Measurements from ENCODE around the gene KCTD5.
"Not testable (repeated sequence)": the region's sequence is repeated elsewhere in the genome, so short reads cannot be mapped to it uniquely, and the experiment has no call there.

KCTD5 gene

DNA sequence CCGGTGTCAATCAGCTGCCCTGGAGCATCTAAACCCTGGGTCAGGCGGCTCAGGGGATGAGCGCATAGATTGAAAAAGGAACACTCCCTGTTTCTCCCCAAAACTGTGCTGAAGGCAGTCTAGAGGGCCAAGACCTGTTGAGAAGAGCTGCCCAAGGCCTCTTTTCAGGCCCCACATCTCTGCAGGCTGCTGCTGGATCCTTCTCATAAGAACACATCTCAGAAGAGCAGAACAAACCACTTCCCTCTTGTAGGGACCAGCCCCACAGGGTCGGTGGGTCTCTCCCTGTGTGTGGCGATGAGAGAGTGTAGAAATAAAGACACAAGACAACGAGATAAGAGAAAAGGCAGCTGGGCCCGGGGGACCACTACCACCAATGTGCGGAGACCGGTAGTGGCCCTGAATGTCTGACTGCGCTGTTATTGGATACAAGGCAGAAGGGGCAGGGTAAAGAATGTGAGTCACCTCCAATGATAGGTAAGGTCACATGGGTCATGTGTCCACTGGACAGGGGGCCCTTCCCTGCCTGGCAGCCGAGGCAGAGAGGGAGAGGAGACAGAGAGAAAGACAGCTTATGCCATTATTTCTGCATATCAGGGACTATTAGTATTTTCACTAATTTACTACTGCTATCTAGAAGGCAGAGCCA is 22.2 kb upstream of the KCTD5 start:
- not testable (repeated sequence) for H3K36me3 ChIP-seq (ENCODE audit: control insufficient read depth, insufficient read depth, low read length); H3K9me3 ChIP-seq (ENCODE audit: control insufficient read depth, insufficient read depth, low read depth, low read length); H3K27ac ChIP-seq (ENCODE audit: low read depth, low read length); H3K9ac ChIP-seq (ENCODE audit: low read length); H3K27me3 ChIP-seq (ENCODE audit: control insufficient read depth, insufficient read depth, low read length); H3K4me3 ChIP-seq (ENCODE audit: low read depth, low read length); H3K4me1 ChIP-seq (ENCODE audit: control insufficient read depth, insufficient read depth, low read length)

DNA sequence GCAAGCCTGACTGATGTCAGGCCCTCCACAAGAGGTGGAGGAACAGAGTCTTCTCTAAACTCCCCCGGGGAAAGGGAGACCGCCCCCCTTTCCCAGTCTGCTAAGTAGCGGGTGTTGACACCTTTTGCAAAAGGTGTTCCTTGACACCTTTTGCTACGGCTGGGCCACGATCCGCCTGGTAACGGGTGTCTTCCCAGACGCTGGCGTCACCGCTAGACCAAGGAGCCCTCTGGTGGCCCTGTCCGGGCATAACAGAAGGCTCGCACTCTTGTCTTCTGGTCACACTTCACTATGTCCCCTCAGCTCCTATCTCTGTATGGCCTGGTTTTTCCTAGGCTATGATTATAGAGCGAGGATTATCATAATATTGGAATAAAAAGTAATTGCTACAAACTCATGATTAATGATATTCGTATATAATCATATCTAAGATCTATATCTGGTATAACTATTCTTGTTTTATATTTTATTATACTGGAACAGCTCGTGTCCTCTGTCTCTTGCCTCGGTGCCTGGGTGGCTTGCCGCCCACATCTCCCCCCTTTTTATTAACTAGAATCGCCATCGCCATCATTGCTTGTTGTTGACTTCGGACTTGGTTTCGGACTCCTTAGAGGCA is 21.5 kb upstream of the KCTD5 start:
- not testable (repeated sequence) for H3K4me3 ChIP-seq (ENCODE audit: low read depth, low read length); H3K9ac ChIP-seq (ENCODE audit: low read length); H3K9me3 ChIP-seq (ENCODE audit: control insufficient read depth, insufficient read depth, low read depth, low read length); H3K27me3 ChIP-seq (ENCODE audit: control insufficient read depth, insufficient read depth, low read length); H3K4me1 ChIP-seq (ENCODE audit: control insufficient read depth, insufficient read depth, low read length); H3K36me3 ChIP-seq (ENCODE audit: control insufficient read depth, insufficient read depth, low read length); H3K27ac ChIP-seq (ENCODE audit: low read depth, low read length)

DNA sequence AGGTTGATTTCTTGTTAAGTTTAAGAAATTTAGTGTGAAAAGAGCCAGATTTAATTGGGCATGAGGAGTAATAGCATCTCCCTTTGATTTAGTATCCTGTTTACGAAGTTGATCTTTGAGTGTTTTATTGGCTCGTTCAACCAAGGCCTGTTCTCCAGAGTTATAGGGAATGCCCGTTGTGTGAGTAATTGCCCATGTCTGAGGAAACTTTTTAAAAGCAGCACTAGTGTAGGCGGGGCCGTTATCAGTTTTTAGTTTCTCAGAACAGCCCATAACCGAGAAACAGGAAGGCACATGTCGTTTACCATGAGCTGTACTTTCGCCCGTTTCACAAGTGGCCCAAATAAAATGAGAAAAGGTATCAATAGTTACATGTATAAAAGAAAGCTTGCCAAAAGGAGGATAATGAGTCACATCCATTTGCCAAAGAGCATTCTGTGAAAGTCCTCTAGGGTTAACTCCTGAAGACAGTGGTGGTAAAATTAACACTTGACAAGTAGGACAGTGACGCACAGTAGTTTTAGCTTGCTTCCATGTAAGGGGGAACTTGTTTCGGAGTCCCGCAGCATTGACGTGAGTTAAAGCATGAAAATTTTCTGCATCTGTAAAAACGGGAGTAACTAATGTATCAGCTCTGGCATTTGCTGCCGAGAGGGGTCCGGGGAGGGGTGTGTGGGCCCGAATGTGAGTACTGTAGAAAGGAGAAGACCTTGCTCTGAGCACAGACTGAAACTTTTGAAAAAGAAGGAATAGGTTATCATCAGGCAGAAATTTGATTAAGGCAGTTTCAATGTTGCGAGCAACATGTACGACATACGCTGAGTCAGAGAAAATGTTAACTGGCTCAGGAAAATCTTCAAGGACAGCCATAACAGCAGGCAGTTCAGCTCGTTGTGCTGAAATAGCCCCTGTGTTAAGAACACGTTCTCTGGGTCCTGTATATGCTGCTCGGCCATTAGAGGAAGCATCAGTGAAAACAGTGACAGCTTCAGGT is 18.5 kb upstream of the KCTD5 start:
- no peak overlapping the region for H3K4me3 ChIP-seq (ENCODE audit: low read depth, low read length)
- no peaks in the 10 kb centered on the region for H3K9me3 ChIP-seq (ENCODE audit: control insufficient read depth, insufficient read depth, low read depth, low read length)
- H3K4me1 ChIP-seq (ENCODE audit: control insufficient read depth, insufficient read depth, low read length): peaks cover 6% of the 10 kb centered on the region; the same call in 1 of the 2 replicates
- H3K36me3 ChIP-seq (ENCODE audit: control insufficient read depth, insufficient read depth, low read length): no peaks in the 10 kb centered on the region
- H3K9ac ChIP-seq (ENCODE audit: low read length): no peak overlapping the region
- no peaks in the 10 kb centered on the region for H3K27me3 ChIP-seq (ENCODE audit: control insufficient read depth, insufficient read depth, low read length)
- no peak overlapping the region for H3K27ac ChIP-seq (ENCODE audit: low read depth, low read length)

DNA sequence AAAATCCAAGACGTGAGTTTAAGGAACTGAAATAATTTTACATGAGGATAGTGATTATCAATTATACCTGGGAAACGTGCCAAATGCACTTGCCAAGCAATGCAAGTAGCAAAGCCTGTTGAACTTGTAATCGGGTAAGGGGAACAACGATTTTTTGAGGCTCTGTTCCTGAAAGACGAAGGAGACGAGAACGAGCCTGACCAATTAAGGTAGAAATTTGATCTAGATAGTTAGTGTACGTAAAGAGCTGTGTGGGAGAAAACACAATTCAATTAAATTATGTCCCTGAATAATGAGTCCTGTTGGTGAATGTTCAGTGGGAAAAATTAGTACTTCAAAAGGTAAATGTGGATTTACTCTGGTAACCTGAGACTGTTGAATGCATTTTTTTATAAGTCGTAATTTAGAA is 17.7 kb upstream of the KCTD5 start:
- Histone ChIP-seq H3K27me3 (ENCODE audit: control insufficient read depth, insufficient read depth, low read length) (no peaks in the 10 kb centered on the region), H3K9me3 (ENCODE audit: control insufficient read depth, insufficient read depth, low read depth, low read length) (no peaks in the 10 kb centered on the region), H3K9ac (ENCODE audit: low read length) (no peak overlapping the region), H3K4me3 (ENCODE audit: low read depth, low read length) (no peak overlapping the region), H3K27ac (ENCODE audit: low read depth, low read length) (no peak overlapping the region), H3K4me1 (ENCODE audit: control insufficient read depth, insufficient read depth, low read length) (peaks cover 6% of the 10 kb centered on the region; the same call in 1 of the 2 replicates), H3K36me3 (ENCODE audit: control insufficient read depth, insufficient read depth, low read length) (no peaks in the 10 kb centered on the region)

DNA sequence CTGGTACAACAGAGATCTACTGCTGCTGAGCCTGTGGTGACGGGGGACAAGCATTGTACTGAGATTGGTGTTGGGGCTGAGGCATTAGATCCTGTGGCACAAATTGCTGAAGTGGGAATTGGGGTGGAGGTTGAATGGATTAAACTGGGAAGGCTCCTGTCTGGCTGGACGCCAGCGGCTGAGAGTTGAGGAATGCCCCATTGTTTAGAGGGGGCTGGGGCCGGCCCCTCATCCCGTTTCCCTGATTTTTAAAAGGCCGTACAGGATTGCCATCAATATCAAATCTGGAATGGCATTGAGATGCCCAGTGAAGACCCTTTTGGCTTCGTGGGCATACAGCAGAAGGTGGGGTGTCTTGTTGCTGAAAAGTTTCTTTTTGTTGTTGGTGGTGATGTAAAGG is 15.7 kb upstream of the KCTD5 start:
- H3K9ac ChIP-seq (ENCODE audit: low read length); H3K36me3 ChIP-seq (ENCODE audit: control insufficient read depth, insufficient read depth, low read length); H3K27ac ChIP-seq (ENCODE audit: low read depth, low read length); H3K9me3 ChIP-seq (ENCODE audit: control insufficient read depth, insufficient read depth, low read depth, low read length); H3K4me1 ChIP-seq (ENCODE audit: control insufficient read depth, insufficient read depth, low read length); H3K27me3 ChIP-seq (ENCODE audit: control insufficient read depth, insufficient read depth, low read length); H3K4me3 ChIP-seq (ENCODE audit: low read depth, low read length): not testable (repeated sequence)

DNA sequence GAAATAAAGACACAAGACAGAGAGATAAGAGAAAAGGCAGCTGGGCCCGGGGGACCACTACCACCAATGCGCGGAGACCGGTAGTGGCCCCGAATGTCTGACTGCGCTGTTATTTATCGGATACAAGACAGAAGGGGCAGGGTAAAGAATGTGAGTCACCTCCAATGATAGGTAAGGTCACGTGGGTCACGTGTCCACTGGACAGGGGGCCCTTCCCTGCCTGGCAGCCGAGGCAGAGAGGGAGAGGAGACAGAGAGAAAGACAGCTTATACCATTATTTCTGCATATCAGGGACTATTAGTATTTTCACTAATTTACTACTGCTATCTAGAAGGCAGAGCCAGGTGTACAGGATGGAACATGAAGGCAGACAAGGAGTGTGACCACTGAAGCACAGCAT is 12.7 kb upstream of the KCTD5 start:
- not testable (repeated sequence) for H3K27me3 ChIP-seq (ENCODE audit: control insufficient read depth, insufficient read depth, low read length); H3K9me3 ChIP-seq (ENCODE audit: control insufficient read depth, insufficient read depth, low read depth, low read length); H3K9ac ChIP-seq (ENCODE audit: low read length); H3K4me1 ChIP-seq (ENCODE audit: control insufficient read depth, insufficient read depth, low read length); H3K36me3 ChIP-seq (ENCODE audit: control insufficient read depth, insufficient read depth, low read length); H3K4me3 ChIP-seq (ENCODE audit: low read depth, low read length); H3K27ac ChIP-seq (ENCODE audit: low read depth, low read length)

DNA sequence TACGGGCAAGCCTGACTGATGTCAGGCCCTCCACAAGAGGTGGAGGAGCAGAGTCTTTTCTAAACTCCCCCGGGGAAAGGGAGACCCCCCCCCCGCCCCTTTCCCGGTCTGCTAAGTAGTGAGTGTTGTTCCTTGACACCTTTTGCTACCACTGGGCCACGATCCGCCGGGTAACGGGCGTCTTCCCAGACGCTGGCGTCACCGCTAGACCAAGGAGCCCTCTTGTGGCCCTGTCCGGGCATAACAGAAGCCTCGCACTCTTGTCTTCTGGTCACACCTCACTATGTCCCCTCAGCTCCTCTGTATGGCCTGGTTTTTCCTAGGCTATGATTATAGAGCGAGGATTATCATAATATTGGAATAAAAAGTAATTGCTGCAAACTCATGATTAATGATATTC is 12.3 kb upstream of the KCTD5 start:
- H3K9me3 ChIP-seq (ENCODE audit: control insufficient read depth, insufficient read depth, low read depth, low read length); H3K9ac ChIP-seq (ENCODE audit: low read length); H3K4me1 ChIP-seq (ENCODE audit: control insufficient read depth, insufficient read depth, low read length); H3K36me3 ChIP-seq (ENCODE audit: control insufficient read depth, insufficient read depth, low read length); H3K4me3 ChIP-seq (ENCODE audit: low read depth, low read length); H3K27ac ChIP-seq (ENCODE audit: low read depth, low read length); H3K27me3 ChIP-seq (ENCODE audit: control insufficient read depth, insufficient read depth, low read length): not testable (repeated sequence)

DNA sequence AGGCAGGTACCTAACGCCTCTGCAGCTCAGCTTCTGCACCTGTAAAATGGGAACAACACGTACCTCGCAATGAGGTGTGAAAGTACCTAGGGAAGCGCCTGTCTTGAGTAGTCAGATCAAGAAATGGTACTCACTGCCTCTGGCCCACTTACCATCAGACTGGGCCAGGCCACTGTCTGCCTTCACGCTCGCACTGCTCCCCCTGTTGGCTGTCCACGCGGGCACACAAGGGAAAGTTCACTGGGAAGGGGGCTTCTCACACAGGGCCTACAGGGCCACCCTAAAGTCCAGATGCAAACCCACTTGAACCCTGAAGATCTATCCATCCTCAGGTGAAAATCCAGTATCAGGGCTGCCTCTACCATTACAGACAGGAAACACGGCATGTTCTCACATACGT is 11.1 kb upstream of the KCTD5 start:
- not testable (repeated sequence) for H3K27ac ChIP-seq (ENCODE audit: low read depth, low read length); H3K36me3 ChIP-seq (ENCODE audit: control insufficient read depth, insufficient read depth, low read length); H3K27me3 ChIP-seq (ENCODE audit: control insufficient read depth, insufficient read depth, low read length); H3K4me3 ChIP-seq (ENCODE audit: low read depth, low read length); H3K9ac ChIP-seq (ENCODE audit: low read length); H3K9me3 ChIP-seq (ENCODE audit: control insufficient read depth, insufficient read depth, low read depth, low read length); H3K4me1 ChIP-seq (ENCODE audit: control insufficient read depth, insufficient read depth, low read length)

DNA sequence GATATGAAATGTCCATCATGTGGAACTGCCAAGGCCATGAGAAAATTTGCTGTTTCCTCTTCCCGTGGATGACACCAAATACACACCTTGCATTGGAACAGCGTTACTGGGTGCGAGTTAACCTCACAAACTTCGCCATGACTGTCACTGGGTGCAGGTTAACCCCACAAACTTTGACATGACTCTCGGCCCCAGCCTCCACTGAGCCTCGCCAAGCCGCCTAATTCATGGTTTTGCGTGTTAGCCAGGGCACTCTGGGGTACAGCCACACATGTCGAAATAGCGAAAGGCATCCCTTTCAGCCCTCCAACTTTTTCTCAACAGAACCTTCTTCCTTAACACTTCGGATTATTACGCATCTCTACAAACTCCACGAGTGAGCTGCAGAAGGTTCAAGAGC is 10.6 kb upstream of the KCTD5 start:
- Histone ChIP-seq H3K9ac (ENCODE audit: low read length) (no peak overlapping the region), H3K36me3 (ENCODE audit: control insufficient read depth, insufficient read depth, low read length) (no peaks in the 10 kb centered on the region), H3K27me3 (ENCODE audit: control insufficient read depth, insufficient read depth, low read length) (no peaks in the 10 kb centered on the region), H3K9me3 (ENCODE audit: control insufficient read depth, insufficient read depth, low read depth, low read length) (no peaks in the 10 kb centered on the region), H3K27ac (ENCODE audit: low read depth, low read length) (no peak overlapping the region), H3K4me1 (ENCODE audit: control insufficient read depth, insufficient read depth, low read length) (no peaks in the 10 kb centered on the region), H3K4me3 (ENCODE audit: low read depth, low read length) (no peak overlapping the region; the same call in 1 of the 2 replicates)

DNA sequence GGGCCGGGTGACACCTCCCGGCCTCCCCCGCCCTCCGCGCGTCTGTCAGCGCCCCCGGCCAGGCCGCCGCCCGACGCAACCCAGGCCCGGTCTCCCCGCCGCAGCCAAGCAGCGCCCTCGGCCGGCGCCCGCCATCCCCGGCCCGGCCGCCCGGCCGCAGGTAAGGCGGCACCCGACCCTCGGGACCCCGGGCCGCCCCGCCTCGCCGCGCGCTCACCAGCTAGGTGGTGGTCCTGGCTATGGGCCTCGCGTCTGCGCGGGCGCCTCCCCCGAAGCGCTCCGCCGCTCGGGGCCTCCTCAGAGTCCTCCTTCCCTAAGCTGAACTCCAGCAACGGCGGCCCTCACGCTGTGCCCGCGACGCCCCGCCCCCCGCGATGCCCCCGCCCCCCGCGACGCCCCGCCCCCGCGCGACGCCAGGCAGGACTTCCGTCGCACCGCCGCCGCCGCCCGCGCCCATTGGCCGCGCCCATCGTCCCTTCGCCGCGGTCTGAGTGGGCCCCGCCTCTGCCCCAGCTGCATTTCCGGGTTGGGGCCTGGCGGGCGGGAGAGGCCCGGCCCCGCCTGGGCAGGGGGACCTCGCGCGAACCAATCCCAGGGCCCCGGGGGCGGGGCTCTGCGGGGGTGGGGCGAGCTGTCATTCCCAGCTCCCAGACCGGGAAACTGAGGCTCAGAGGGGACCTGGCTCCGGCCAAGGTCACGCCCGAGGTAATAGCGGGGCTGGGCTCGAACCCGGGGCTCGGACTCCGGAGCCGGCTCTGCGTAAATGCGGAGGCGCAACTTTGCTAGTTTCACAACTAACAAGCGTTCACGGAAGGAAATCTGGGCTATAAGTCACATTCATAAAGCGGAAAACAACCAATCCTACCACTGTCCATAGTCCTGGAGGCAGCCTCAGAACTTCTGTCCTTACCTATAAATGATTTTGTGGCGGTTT is 9.0 kb upstream of the KCTD5 start:
- peak overlapping the region; percentile 76 for H3K4me3 ChIP-seq (ENCODE audit: low read depth, low read length)
- no peak overlapping the region for H3K9ac ChIP-seq (ENCODE audit: low read length)
- H3K4me1 ChIP-seq (ENCODE audit: control insufficient read depth, insufficient read depth, low read length): no peaks in the 10 kb centered on the region
- no peak overlapping the region for H3K27ac ChIP-seq (ENCODE audit: low read depth, low read length)
- no peaks in the 10 kb centered on the region for H3K36me3 ChIP-seq (ENCODE audit: control insufficient read depth, insufficient read depth, low read length)
- no peaks in the 10 kb centered on the region for H3K27me3 ChIP-seq (ENCODE audit: control insufficient read depth, insufficient read depth, low read length)
- H3K9me3 ChIP-seq (ENCODE audit: control insufficient read depth, insufficient read depth, low read depth, low read length): no peaks in the 10 kb centered on the region

All from HUES6 (cell line).